GM21367 (cell line): Measurements from ENCODE around the gene OTUD7B.
A peak's percentile ranks its signal among the peaks of the same experiment; 100 is the strongest.

Experiments used
- ATAC-seq: cut with Tn5 transposase; IDR thresholded peaks from one replicate; pipeline ENCODE4 v1.9.1; 2021; ENCODE audit not compliant: unreplicated experiment

The OTUD7B gene

GRCh38 chr1:149923626-149924025 lies 86.9 kb downstream of the OTUD7B start:
- ATAC-seq, result no peak

- no peak for ATAC-seq
Measured at GRCh38 chr1:149917571-149918144, 92.9 kb downstream of the OTUD7B start, which contains the start of gene SV2A. TSS of gene SV2A (minus strand) at chr1:149917844. CDS start at chr1:149913840, 4,004 bp downstream.

- ATAC-seq, result no peak
Measured at GRCh38 chr1:149916898-149917252, 93.7 kb downstream of the OTUD7B start.

GRCh38 chr1:149916193-149916897 lies 94.2 kb downstream of the OTUD7B start:
- no peak for ATAC-seq

GRCh38 chr1:149915429-149916192 lies 94.9 kb downstream of the OTUD7B start:
- ATAC-seq, result no peak

GRCh38 chr1:149914545-149914944 lies 96.0 kb downstream of the OTUD7B start:
- ATAC-seq, result no peak

- no peak for ATAC-seq
Measured at GRCh38 chr1:149906570-149907075, 103.9 kb downstream of the OTUD7B start.

GRCh38 chr1:149903836-149904491 lies 106.6 kb downstream of the OTUD7B start:
- no peak for ATAC-seq

- peak; percentile 83 for ATAC-seq
Measured at GRCh38 chr1:149899460-149900284, 110.9 kb downstream of the OTUD7B start, which contains the start of gene BOLA1. TSS of gene BOLA1 (plus strand) at chr1:149899568. CDS start at chr1:149900060, 492 bp downstream.

- no peak for ATAC-seq
Measured at GRCh38 chr1:149896575-149896974, 114.0 kb downstream of the OTUD7B start.

GRCh38 chr1:149888999-149889289 lies 121.6 kb downstream of the OTUD7B start:
- no peak for ATAC-seq

- ATAC-seq, result no peak
Measured at GRCh38 chr1:149888247-149888998, 122.1 kb downstream of the OTUD7B start.
